ENCODE results near the gene TEX44. TPM values are rescaled to one million over a fixed set of nuclear protein-coding genes. Genes with fewer than 3 reads are reported as not detected.

The TEX44 gene
- polyA plus RNA-seq (2011; rRNA removed) (not detected in 2 replicates), polyA minus RNA-seq (2011; rRNA and poly(A)+ RNA removed) (not detected in 2 replicates)

GRCh38 chr2:231592636-231593145 is at the start of gene TEX44:
Gene TEX44, plus strand, starts transcription at chr2:231592864. Its CDS starts 88 bp downstream, at chr2:231592952.
- ChIA-PET POLR2A (no interaction called here), CTCF (interaction anchor here (0.5 to 6.7 kb wide), 5 partner anchors 9 to 139 kb away, joined by 3 to 48 read pairs (median 4); no protein-coding TSS in a partner anchor)
- Histone ChIP-seq H3K4me3 (ENCODE audit: low read depth, low read length) (no peak within 1 kb of the TSS), H3K36me3 (ENCODE audit: control insufficient read depth, insufficient read depth, low read length) (no peaks in the 10 kb centered on the region), H3K27me3 (ENCODE audit: control insufficient read depth, insufficient read depth, low read length) (no peaks in the 10 kb centered on the region)
- no peak for TF ChIP-seq CTCF (IDR thresholded peaks at IDR 0.05; ENCODE audit: insufficient read depth, low read depth, low read length)
- no peak for DNase-seq (ENCODE audit: low read depth)

GRCh38 chr2:231545105-231545902 is 47.4 kb upstream of the TEX44 start:
- no peak for TF ChIP-seq CTCF (IDR thresholded peaks at IDR 0.05; ENCODE audit: insufficient read depth, low read depth, low read length)
- ChIA-PET CTCF (interaction anchor here (1.0 kb wide), 1 partner anchor 28 kb away, joined by 3 read pairs; no protein-coding TSS in a partner anchor), POLR2A (no interaction called here)
- Histone ChIP-seq H3K36me3 (ENCODE audit: control insufficient read depth, insufficient read depth, low read length) (no peaks in the 10 kb centered on the region), H3K4me3 (ENCODE audit: low read depth, low read length) (no peak overlapping the region), H3K27me3 (ENCODE audit: control insufficient read depth, insufficient read depth, low read length) (peaks cover 4% of the 10 kb centered on the region; the same call in 1 of the 2 replicates)
- DNase-seq (ENCODE audit: low read depth) = no peak

GRCh38 chr2:231546014-231546715 is 46.5 kb upstream of the TEX44 start:
- Histone ChIP-seq H3K4me3 (ENCODE audit: low read depth, low read length) (no peak overlapping the region), H3K36me3 (ENCODE audit: control insufficient read depth, insufficient read depth, low read length) (no peaks in the 10 kb centered on the region), H3K27me3 (ENCODE audit: control insufficient read depth, insufficient read depth, low read length) (peaks cover 4% of the 10 kb centered on the region; the same call in 1 of the 2 replicates)
- no peak for TF ChIP-seq CTCF (IDR thresholded peaks at IDR 0.05; ENCODE audit: insufficient read depth, low read depth, low read length)
- ChIA-PET POLR2A (no interaction called here), CTCF (interaction anchor here (0.6 to 1.0 kb wide), 2 partner anchors 14 to 29 kb away, joined by 3 to 5 read pairs; no protein-coding TSS in a partner anchor)
- no peak for DNase-seq (ENCODE audit: low read depth)

- Histone ChIP-seq H3K4me3 (ENCODE audit: low read depth, low read length) (no peak overlapping the region), H3K36me3 (ENCODE audit: control insufficient read depth, insufficient read depth, low read length) (no peaks in the 10 kb centered on the region), H3K27me3 (ENCODE audit: control insufficient read depth, insufficient read depth, low read length) (no peaks in the 10 kb centered on the region)
- ChIA-PET CTCF (interaction anchor here (0.7 to 1.2 kb wide), 4 partner anchors 11 to 60 kb away, joined by 3 to 4 read pairs (median 3); no protein-coding TSS in a partner anchor), POLR2A (no interaction called here)
- TF ChIP-seq CTCF (IDR thresholded peaks at IDR 0.05; ENCODE audit: insufficient read depth, low read depth, low read length) = no peak
- no peak for DNase-seq (ENCODE audit: low read depth)
Observed at GRCh38 chr2:231547315-231548110, 45.2 kb upstream of the TEX44 start.
